ENCODE measurements around the gene SUN2.

DNA sequence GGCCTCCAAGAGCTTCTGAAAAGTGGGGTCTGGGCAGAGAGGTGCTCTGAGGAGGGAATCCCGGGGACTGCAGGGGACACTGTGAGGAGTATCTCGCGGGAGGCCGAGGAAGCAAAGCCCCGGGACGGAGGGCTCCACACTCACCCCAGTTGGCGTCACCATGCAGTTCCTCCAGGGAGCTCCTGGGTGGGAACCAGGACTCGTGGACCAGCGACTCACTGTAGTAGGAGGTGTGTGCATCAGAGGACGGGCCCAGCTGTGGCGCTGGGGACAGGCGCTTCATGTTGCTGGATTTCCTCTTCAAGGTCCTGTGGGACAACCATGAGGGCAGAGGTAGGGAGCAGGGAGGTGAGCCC lies 4.8 kb downstream of the SUN2 start:
- no peak for TF ChIP-seq EZH2phosphoT487 (IDR thresholded peaks at IDR 0.05; ENCODE audit: low read depth)
- TF ChIP-seq, protein P1, sequence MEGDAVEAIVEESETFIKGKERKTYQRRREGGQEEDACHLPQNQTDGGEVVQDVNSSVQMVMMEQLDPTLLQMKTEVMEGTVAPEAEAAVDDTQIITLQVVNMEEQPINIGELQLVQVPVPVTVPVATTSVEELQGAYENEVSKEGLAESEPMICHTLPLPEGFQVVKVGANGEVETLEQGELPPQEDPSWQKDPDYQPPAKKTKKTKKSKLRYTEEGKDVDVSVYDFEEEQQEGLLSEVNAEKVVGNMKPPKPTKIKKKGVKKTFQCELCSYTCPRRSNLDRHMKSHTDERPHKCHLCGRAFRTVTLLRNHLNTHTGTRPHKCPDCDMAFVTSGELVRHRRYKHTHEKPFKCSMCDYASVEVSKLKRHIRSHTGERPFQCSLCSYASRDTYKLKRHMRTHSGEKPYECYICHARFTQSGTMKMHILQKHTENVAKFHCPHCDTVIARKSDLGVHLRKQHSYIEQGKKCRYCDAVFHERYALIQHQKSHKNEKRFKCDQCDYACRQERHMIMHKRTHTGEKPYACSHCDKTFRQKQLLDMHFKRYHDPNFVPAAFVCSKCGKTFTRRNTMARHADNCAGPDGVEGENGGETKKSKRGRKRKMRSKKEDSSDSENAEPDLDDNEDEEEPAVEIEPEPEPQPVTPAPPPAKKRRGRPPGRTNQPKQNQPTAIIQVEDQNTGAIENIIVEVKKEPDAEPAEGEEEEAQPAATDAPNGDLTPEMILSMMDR (IDR thresholded peaks at IDR 0.05; ENCODE audit: low read depth, low read length) = no peak
